RWPE1 (cell line): ENCODE data around the gene SPRY2.

ENCODE experiments used
- CTCF ChIA-PET: fragments of 350-600 bp; sonication (Branson Sonifier 250); formaldehyde crosslinking; extraction: SDS; loops from one replicate; lab custom pipeline; 2021; lab: Yijun Ruan, JAX
- POLR2A ChIA-PET: fragments of 400-600 bp; formaldehyde crosslinking; extraction: SDS; loops from one replicate; lab custom pipeline; 2020; ENCODE audit warnings: antibody characterized with exemption; ENCODE audit not compliant: low non-redundant PET; lab: Yijun Ruan, JAX
- DNase-seq: peaks from one replicate; pipeline ENCODE4 v3.0.0; 2012; ENCODE audit warnings: low spot score
- H3K27ac ChIP-seq: fragments of 450-650 bp; 2 replicates; pipeline ENCODE4 v1.5.1; 2017
- CTCF ChIP-seq: fragments of 450-650 bp; conservative IDR thresholded peaks from 2 replicates; pipeline ENCODE4 v1.5.1; 2017; ENCODE audit warnings: low read depth, mild to moderate bottlenecking

The SPRY2 gene

GRCh38 chr13:80341101-80341755 lies at the start of gene SPRY2:
Gene SPRY2 (minus strand): TSS chr13:80341126. CDS start chr13:80337705, 3,421 bp downstream.
- peak; percentile 85 for DNase-seq
- no peak for TF ChIP-seq CTCF
- peak within 1 kb of the TSS; percentile 96 for H3K27ac ChIP-seq
- ChIA-PET CTCF (interaction anchor here (0.7 to 3.0 kb wide), 2 partner anchors 303 to 676 kb away, joined by 4 to 14 read pairs; no protein-coding TSS in a partner anchor), POLR2A (interaction anchor here (0.6 to 0.7 kb wide), 3 partner anchors 176 to 533 kb away, joined by 3 to 4 read pairs (median 3); no protein-coding TSS in a partner anchor)

GRCh38 chr13:80390338-80390737 lies 49.4 kb upstream of the SPRY2 start:
- CTCF ChIA-PET = interaction anchor here (0.7 to 0.8 kb wide), 2 partner anchors 254 to 392 kb away, joined by 3 to 6 read pairs; no protein-coding TSS in a partner anchor
- no peak for TF ChIP-seq CTCF
- POLR2A ChIA-PET = no interaction called here
- DNase-seq = no peak
- no peak overlapping the region for H3K27ac ChIP-seq

- ChIA-PET CTCF (interaction anchor here (0.6 kb wide), 1 partner anchor 349 kb away, joined by 4 read pairs; no protein-coding TSS in a partner anchor), POLR2A (no interaction called here)
Observed at GRCh38 chr13:80389073-80390038, 48.4 kb upstream of the SPRY2 start.

GRCh38 chr13:80388506-80388905 lies 47.6 kb upstream of the SPRY2 start:
- ChIA-PET CTCF (interaction anchor here (0.6 to 0.7 kb wide), 2 partner anchors 10 to 348 kb away, joined by 4 read pairs; no protein-coding TSS in a partner anchor), POLR2A (no interaction called here)
- no peak overlapping the region for H3K27ac ChIP-seq
- no peak for TF ChIP-seq CTCF
- no peak for DNase-seq

More at GRCh38 chr13:80389073-80390038, 48.4 kb upstream of the SPRY2 start:
- no peak for TF ChIP-seq CTCF
- no peak for DNase-seq
- H3K27ac ChIP-seq = no peak overlapping the region

- CTCF ChIA-PET = no interaction called here
- DNase-seq = no peak
- TF ChIP-seq CTCF = no peak
Observed at GRCh38 chr13:80386592-80386991, 45.7 kb upstream of the SPRY2 start.

GRCh38 chr13:80386002-80386401 lies 45.1 kb upstream of the SPRY2 start:
- TF ChIP-seq CTCF = no peak
- ChIA-PET CTCF (no interaction called here), POLR2A (no interaction called here)
- H3K27ac ChIP-seq = no peak overlapping the region
- no peak for DNase-seq

More at GRCh38 chr13:80386592-80386991, 45.7 kb upstream of the SPRY2 start:
- H3K27ac ChIP-seq = no peak overlapping the region
- POLR2A ChIA-PET = no interaction called here
